GM23338 (cell line): ENCODE measurements around the gene DDAH2.

Experiments used
- CREB1 ChIP-seq: fragments of 250-450 bp; sonication (Bioruptor Pico); IDR thresholded peaks from 2 replicates; pipeline ENCODE4 v1.5.0; 2020; ENCODE audit warnings: low read depth, mild to moderate bottlenecking, moderate library complexity
- EZH2phosphoT487 ChIP-seq: fragments of 200-600 bp; sonication (generic); IDR thresholded peaks from one replicate; pipeline ENCODE4 v1.8.1; 2018; ENCODE audit warnings: antibody characterized with exemption; ENCODE audit not compliant: unreplicated experiment
- TF ChIP-seq, protein P1 (sequence below): fragments of 250-450 bp; sonication (Bioruptor Pico); IDR thresholded peaks from 2 replicates; pipeline ENCODE4 v1.5.0; 2020; ENCODE audit warnings: mild to moderate bottlenecking, moderate library complexity
- TF ChIP-seq, protein P2 (sequence below), 2 experiments: fragments of 200-600 bp in 1 of 2; sonication (generic) in 1 of 2; conservative IDR thresholded peaks; 2 replicates each; pipeline versions ENCODE4 v1.5.1 to v1.6.1; 2016 to 2017; ENCODE audit warnings: antibody characterized with exemption in 2 of 2, low read depth in 2 of 2, mild to moderate bottlenecking in 2 of 2, moderate library complexity in 1 of 2
- TF ChIP-seq, protein P3 (sequence below): IDR thresholded peaks from one replicate; pipeline ENCODE4 v1.6.1; 2018; ENCODE audit warnings: antibody characterized with exemption; ENCODE audit not compliant: unreplicated experiment

DNA sequence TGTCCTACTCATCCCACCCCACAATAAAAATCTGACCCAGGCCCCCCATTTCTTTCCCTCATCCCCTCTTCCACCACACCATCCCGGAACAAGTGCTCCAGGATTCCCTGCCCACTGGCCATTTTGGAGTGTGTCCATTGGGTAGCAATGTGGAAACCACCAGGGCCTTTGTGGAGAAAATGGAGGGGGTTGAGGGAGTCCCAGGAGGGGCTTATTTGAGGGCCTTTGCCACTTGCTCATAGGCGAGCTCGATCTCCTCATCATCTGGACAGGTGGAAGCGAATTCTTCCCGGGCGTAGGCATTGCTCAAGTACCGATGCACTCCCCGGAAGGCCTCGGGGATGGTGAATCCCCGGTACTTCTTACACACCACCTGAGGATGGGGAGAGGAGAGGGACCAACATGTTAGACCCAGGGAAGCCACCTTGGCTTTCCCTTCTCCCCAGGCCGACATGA, 1.6 kb upstream of the DDAH2 start:
- TF ChIP-seq, protein P1, sequence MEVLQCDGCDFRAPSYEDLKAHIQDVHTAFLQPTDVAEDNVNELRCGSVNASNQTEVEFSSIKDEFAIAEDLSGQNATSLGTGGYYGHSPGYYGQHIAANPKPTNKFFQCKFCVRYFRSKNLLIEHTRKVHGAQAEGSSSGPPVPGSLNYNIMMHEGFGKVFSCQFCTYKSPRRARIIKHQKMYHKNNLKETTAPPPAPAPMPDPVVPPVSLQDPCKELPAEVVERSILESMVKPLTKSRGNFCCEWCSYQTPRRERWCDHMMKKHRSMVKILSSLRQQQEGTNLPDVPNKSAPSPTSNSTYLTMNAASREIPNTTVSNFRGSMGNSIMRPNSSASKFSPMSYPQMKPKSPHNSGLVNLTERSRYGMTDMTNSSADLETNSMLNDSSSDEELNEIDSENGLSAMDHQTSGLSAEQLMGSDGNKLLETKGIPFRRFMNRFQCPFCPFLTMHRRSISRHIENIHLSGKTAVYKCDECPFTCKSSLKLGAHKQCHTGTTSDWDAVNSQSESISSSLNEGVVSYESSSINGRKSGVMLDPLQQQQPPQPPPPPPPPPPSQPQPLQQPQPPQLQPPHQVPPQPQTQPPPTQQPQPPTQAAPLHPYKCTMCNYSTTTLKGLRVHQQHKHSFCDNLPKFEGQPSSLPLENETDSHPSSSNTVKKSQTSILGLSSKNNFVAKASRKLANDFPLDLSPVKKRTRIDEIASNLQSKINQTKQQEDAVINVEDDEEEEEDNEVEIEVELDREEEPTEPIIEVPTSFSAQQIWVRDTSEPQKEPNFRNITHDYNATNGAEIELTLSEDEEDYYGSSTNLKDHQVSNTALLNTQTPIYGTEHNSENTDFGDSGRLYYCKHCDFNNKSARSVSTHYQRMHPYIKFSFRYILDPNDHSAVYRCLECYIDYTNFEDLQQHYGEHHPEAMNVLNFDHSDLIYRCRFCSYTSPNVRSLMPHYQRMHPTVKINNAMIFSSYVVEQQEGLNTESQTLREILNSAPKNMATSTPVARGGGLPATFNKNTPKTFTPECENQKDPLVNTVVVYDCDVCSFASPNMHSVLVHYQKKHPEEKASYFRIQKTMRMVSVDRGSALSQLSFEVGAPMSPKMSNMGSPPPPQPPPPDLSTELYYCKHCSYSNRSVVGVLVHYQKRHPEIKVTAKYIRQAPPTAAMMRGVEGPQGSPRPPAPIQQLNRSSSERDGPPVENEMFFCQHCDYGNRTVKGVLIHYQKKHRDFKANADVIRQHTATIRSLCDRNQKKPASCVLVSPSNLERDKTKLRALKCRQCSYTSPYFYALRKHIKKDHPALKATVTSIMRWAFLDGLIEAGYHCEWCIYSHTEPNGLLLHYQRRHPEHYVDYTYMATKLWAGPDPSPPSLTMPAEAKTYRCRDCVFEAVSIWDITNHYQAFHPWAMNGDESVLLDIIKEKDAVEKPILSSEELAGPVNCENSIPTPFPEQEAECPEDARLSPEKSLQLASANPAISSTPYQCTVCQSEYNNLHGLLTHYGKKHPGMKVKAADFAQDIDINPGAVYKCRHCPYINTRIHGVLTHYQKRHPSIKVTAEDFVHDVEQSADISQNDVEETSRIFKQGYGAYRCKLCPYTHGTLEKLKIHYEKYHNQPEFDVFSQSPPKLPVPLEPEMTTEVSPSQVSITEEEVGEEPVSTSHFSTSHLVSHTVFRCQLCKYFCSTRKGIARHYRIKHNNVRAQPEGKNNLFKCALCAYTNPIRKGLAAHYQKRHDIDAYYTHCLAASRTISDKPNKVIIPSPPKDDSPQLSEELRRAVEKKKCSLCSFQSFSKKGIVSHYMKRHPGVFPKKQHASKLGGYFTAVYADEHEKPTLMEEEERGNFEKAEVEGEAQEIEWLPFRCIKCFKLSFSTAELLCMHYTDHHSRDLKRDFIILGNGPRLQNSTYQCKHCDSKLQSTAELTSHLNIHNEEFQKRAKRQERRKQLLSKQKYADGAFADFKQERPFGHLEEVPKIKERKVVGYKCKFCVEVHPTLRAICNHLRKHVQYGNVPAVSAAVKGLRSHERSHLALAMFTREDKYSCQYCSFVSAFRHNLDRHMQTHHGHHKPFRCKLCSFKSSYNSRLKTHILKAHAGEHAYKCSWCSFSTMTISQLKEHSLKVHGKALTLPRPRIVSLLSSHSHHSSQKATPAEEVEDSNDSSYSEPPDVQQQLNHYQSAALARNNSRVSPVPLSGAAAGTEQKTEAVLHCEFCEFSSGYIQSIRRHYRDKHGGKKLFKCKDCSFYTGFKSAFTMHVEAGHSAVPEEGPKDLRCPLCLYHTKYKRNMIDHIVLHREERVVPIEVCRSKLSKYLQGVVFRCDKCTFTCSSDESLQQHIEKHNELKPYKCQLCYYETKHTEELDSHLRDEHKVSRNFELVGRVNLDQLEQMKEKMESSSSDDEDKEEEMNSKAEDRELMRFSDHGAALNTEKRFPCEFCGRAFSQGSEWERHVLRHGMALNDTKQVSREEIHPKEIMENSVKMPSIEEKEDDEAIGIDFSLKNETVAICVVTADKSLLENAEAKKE (CRISPR knock-in tag): no peak
- TF ChIP-seq EZH2phosphoT487 (no peak), CREB1 (no peak)
- TF ChIP-seq, protein P2, sequence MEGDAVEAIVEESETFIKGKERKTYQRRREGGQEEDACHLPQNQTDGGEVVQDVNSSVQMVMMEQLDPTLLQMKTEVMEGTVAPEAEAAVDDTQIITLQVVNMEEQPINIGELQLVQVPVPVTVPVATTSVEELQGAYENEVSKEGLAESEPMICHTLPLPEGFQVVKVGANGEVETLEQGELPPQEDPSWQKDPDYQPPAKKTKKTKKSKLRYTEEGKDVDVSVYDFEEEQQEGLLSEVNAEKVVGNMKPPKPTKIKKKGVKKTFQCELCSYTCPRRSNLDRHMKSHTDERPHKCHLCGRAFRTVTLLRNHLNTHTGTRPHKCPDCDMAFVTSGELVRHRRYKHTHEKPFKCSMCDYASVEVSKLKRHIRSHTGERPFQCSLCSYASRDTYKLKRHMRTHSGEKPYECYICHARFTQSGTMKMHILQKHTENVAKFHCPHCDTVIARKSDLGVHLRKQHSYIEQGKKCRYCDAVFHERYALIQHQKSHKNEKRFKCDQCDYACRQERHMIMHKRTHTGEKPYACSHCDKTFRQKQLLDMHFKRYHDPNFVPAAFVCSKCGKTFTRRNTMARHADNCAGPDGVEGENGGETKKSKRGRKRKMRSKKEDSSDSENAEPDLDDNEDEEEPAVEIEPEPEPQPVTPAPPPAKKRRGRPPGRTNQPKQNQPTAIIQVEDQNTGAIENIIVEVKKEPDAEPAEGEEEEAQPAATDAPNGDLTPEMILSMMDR (conservative IDR thresholded peaks at IDR 0.05; ENCODE audit: low read depth in 2 of 2): no peak
- TF ChIP-seq, protein P3, sequence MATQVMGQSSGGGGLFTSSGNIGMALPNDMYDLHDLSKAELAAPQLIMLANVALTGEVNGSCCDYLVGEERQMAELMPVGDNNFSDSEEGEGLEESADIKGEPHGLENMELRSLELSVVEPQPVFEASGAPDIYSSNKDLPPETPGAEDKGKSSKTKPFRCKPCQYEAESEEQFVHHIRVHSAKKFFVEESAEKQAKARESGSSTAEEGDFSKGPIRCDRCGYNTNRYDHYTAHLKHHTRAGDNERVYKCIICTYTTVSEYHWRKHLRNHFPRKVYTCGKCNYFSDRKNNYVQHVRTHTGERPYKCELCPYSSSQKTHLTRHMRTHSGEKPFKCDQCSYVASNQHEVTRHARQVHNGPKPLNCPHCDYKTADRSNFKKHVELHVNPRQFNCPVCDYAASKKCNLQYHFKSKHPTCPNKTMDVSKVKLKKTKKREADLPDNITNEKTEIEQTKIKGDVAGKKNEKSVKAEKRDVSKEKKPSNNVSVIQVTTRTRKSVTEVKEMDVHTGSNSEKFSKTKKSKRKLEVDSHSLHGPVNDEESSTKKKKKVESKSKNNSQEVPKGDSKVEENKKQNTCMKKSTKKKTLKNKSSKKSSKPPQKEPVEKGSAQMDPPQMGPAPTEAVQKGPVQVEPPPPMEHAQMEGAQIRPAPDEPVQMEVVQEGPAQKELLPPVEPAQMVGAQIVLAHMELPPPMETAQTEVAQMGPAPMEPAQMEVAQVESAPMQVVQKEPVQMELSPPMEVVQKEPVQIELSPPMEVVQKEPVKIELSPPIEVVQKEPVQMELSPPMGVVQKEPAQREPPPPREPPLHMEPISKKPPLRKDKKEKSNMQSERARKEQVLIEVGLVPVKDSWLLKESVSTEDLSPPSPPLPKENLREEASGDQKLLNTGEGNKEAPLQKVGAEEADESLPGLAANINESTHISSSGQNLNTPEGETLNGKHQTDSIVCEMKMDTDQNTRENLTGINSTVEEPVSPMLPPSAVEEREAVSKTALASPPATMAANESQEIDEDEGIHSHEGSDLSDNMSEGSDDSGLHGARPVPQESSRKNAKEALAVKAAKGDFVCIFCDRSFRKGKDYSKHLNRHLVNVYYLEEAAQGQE: no peak
